Kidney (tissue), 14 donors: Measurements from ENCODE around the gene LPXN. TPM values are rescaled to one million over a fixed set of nuclear protein-coding genes. Genes with fewer than 3 reads are reported as not detected.

Experiments
- DNase-seq, 5 donors: peaks; one replicate each; pipeline ENCODE4 v3.0.0-alpha.2; 2013 to 2020
- FAIRE-seq: peaks from 2 replicates; lab custom pipeline; 2012; peaks lifted over from hg19 to GRCh38; lab: Jason Lieb, UNC
- H3K27ac ChIP-seq, 2 donors: one replicate each; pipeline ENCODE4 v1.7.0; 2013; ENCODE audit warnings: low read depth in 2 of 2, low read length in 2 of 2, inconsistent platforms in 1 of 2
- H3K27me3 ChIP-seq: one replicate; pipeline ENCODE4 v1.7.1; 2013; ENCODE audit warnings: low read length, inconsistent platforms; ENCODE audit not compliant: control insufficient read depth, insufficient read depth
- H3K36me3 ChIP-seq, 3 donors: one replicate each; pipeline versions ENCODE4 v1.7.0 to v1.7.1; 2013; ENCODE audit warnings: low read length in 3 of 3, control low read depth in 1 of 3, inconsistent platforms in 1 of 3; ENCODE audit not compliant: insufficient read depth in 3 of 3, control insufficient read depth in 2 of 3
- H3K4me1 ChIP-seq, 3 donors: one replicate each; pipeline versions ENCODE4 v1.7.0 to v1.7.1; 2013; ENCODE audit warnings: low read length in 3 of 3, inconsistent platforms in 1 of 3, low read depth in 1 of 3; ENCODE audit not compliant: control insufficient read depth in 2 of 3, insufficient read depth in 2 of 3
- H3K4me3 ChIP-seq, 3 donors: one replicate each; pipeline versions ENCODE4 v1.7.0 to v1.8.1; 2013; ENCODE audit warnings: low read length in 3 of 3, control low read depth in 1 of 3, inconsistent platforms in 1 of 3
- H3K9ac ChIP-seq, 3 donors: one replicate each; pipeline versions ENCODE4 v1.7.0 to v1.7.1; 2013; ENCODE audit warnings: low read length in 3 of 3, control low read depth in 1 of 3, inconsistent platforms in 1 of 3
- H3K9me3 ChIP-seq, 3 donors: one replicate each; pipeline versions ENCODE4 v1.7.0 to v1.7.1; 2013; ENCODE audit warnings: low read length in 3 of 3, control low read depth in 1 of 3, inconsistent platforms in 1 of 3; ENCODE audit not compliant: control insufficient read depth in 2 of 3, insufficient read depth in 1 of 3
- intact Hi-C: fragments of 100-400 bp; cut with DNase I; formaldehyde crosslinking; loops from one replicate; pipeline ENCODE4 v1.11.1; 2022
- polyA plus RNA-seq: library from polyadenylated mRNA; stranded (reverse); fragments of 350-450 nt; fragmentation: Illumina TruSeq; extraction: RNeasy Lipid Tissue Mini Kit (QIAGEN cat#74804); gene quantifications from one replicate; pipeline ENCODE4 v1.2.3, GENCODE V29; 2014; ENCODE audit warnings: low read depth, low replicate concordance; ENCODE audit not compliant: insufficient read depth
- total RNA-seq: library from RNA; stranded (reverse); fragmentation: NEBNext Ultra II Directional; extraction: Animal tissue kit (Norgen Biotek cat#: 25700); gene quantifications from one replicate; pipeline ENCODE4 v1.2.1, GENCODE V29; 2021
- TF ChIP-seq, protein P1 (sequence below): IDR thresholded peaks from 3 replicates; pipeline ENCODE4 v1.5.1; 2012; ENCODE audit warnings: mild to moderate bottlenecking, moderate library complexity, borderline replicate concordance; ENCODE audit not compliant: insufficient read depth; ENCODE audit errors: extremely low read depth
- donor health status: control.
- donor health status: control.
- donor health status: control.
- donor health status: control.
- donor health status: control.
- donor health status: DM: yes; HTN: yes; CAD: no.
- donor health status: Normal renal cell carcinoma (clear cell type).

Gene LPXN
- total and polyA plus RNA-seq, 2 donors from 2014 or later: 8.0 to 16.8 TPM

DNA sequence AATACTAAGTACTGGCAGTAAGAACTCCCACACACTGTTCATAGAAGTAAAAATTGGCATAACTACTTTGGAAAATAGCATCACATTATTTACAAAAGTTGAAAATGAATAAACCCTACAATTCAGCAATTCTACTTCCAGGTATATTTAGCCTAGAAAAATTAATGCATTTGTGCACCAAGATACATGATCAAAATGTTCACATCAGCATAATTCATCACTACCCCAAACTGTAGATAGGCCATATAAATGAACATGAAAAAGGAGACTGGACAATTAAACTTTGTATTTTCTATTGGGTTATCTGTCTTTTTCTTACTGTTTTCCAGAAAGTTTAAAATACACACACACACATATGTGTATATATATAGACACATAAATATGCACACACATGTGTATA, 73.7 kb downstream of the LPXN start:
- FAIRE-seq: no peak
- intact Hi-C loops: no loop called here
- H3K4me1 ChIP-seq: no peaks in the 10 kb centered on the region
- no peak overlapping the region for H3K27ac ChIP-seq
- H3K36me3 ChIP-seq: no peaks in the 10 kb centered on the region
- H3K9me3 ChIP-seq: no peaks in the 10 kb centered on the region
- no peak overlapping the region for H3K4me3 ChIP-seq
- DNase-seq: no peak
- no peak overlapping the region for H3K9ac ChIP-seq
- TF ChIP-seq, protein P1, sequence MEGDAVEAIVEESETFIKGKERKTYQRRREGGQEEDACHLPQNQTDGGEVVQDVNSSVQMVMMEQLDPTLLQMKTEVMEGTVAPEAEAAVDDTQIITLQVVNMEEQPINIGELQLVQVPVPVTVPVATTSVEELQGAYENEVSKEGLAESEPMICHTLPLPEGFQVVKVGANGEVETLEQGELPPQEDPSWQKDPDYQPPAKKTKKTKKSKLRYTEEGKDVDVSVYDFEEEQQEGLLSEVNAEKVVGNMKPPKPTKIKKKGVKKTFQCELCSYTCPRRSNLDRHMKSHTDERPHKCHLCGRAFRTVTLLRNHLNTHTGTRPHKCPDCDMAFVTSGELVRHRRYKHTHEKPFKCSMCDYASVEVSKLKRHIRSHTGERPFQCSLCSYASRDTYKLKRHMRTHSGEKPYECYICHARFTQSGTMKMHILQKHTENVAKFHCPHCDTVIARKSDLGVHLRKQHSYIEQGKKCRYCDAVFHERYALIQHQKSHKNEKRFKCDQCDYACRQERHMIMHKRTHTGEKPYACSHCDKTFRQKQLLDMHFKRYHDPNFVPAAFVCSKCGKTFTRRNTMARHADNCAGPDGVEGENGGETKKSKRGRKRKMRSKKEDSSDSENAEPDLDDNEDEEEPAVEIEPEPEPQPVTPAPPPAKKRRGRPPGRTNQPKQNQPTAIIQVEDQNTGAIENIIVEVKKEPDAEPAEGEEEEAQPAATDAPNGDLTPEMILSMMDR: no peak
- H3K27me3 ChIP-seq: no peaks in the 10 kb centered on the region

DNA sequence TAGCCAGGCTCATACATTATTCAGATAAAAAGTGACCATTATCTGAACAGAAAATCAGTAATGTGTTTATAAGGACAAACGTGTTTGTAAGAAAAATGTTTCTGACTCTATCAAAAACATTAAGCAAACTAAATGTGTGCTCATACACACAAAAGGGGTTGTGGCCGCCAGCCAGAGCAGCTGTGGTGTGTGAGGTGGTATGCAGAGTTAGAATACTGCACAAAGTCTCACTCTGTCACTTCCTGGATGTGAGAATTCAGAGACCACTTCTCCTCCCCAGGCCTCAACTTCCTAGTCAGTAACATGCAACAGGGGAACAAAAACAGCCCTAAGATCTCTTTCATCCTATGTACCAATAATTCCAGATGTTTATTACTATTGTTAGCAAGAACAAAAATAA, 77.2 kb downstream of the LPXN start:
- Histone ChIP-seq H3K9me3 (no peaks in the 10 kb centered on the region), H3K27ac (no peak overlapping the region), H3K36me3 (no peaks in the 10 kb centered on the region), H3K4me1 (no peaks in the 10 kb centered on the region), H3K9ac (no peak overlapping the region), H3K4me3 (no peak overlapping the region), H3K27me3 (no peaks in the 10 kb centered on the region)
- FAIRE-seq (no peak), DNase-seq (no peak)
- intact Hi-C loops: no loop called here
- TF ChIP-seq, protein P1: no peak

DNA sequence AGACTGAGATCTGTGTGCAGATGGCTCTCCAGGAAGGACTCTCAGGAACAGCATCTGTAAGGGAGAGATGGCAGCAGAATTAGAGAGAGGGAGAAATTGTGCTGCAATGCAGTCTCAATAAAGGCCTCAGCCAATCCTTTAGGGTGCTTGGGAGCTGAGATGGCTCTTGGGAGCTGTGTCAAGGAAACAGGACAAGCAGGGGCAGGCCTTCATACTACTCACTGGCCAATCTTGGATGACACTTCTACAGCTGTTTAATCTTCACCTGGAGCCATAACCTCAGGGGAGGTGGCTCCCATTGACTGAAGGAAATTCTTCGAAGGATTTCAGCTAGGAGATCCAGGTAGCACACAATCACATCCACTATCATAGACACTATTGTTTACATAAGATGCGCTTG, 77.7 kb downstream of the LPXN start:
- no peak for DNase-seq
- Histone ChIP-seq H3K27me3 (no peaks in the 10 kb centered on the region), H3K27ac (no peak overlapping the region), H3K4me3 (no peak overlapping the region), H3K36me3 (no peaks in the 10 kb centered on the region), H3K9me3 (no peaks in the 10 kb centered on the region), H3K4me1 (no peaks in the 10 kb centered on the region), H3K9ac (no peak overlapping the region)
- intact Hi-C loops: no loop called here
- TF ChIP-seq, protein P1: no peak
- FAIRE-seq: no peak

DNA sequence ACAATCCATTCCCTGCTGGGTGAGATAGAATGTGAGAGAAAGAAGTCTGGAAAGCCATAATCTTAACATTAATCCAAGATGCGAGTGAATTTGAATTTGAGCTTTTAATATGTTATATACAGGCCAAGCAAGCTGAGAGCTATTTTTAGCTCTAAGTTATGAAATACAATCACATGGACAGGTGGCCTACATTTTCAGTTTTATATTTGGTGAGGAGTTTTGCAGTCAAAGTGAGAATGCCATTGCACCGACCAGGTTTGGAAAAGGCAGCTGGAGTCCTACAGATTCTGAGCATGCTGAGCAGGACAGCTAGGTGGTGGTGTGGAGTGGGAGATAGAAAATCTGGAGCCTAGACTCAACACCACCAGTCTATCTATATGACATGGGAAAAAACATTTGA, 79.8 kb downstream of the LPXN start:
- Histone ChIP-seq H3K36me3 (no peaks in the 10 kb centered on the region), H3K4me3 (no peak overlapping the region), H3K9ac (no peak overlapping the region), H3K9me3 (no peaks in the 10 kb centered on the region), H3K4me1 (no peaks in the 10 kb centered on the region), H3K27ac (no peak overlapping the region), H3K27me3 (no peaks in the 10 kb centered on the region)
- intact Hi-C loops: no loop called here
- TF ChIP-seq, protein P1: no peak
- FAIRE-seq (no peak), DNase-seq (no peak)
